Femur (tissue), 1 donor: Measurements from ENCODE around the gene ALDOB.

Source experiments
- DNase-seq: peaks from one replicate; pipeline ENCODE4 v3.0.0-alpha.2; 2017

ALDOB gene

GRCh38 chr9:101435601-101436079, at the start of gene ALDOB:
TSS of gene ALDOB (minus strand) at chr9:101435774. CDS start at chr9:101430887, 4,887 bp downstream.
- DNase-seq: no peak

DNA sequence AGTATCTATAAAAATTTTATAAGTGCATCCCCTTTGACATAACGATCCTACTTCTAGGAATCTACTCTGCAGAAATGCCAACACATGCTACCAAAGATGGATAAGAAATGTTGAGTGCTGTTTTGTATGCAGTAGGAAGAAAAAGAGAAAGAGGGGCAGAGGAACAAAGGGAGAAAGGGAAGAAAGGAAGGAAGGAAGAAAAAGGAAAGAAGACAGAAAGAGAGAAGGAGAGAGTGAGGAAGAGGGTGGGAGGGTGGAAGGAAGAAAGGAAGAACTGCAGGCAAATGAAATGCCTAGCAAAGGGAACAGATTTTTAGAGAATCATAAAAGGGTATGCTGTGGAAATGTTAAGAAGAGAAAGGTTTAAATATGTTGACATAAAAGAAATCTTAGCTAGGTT, 48.5 kb upstream of the ALDOB start:
- no peak for DNase-seq

GRCh38 chr9:101481261-101481660, 45.7 kb upstream of the ALDOB start:
- no peak for DNase-seq

DNA sequence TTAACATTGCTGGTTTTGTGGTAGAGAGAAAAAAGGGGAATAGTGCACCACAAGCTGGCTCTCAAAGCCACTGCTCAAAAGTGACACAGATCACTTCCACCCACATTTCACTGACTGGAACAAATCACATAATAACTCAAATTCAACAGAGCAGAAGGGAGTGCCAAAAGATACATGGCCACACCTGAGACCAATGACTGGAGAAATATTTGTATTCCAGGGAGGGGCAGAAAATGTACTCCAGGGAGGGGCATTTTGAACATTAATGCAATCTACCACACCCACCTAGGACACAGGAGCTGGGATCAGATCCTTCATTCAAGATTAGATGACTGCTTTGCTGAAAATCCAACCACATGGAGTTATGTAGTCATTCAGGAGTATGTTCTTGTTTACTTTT, 44.8 kb upstream of the ALDOB start:
- no peak for DNase-seq

DNA sequence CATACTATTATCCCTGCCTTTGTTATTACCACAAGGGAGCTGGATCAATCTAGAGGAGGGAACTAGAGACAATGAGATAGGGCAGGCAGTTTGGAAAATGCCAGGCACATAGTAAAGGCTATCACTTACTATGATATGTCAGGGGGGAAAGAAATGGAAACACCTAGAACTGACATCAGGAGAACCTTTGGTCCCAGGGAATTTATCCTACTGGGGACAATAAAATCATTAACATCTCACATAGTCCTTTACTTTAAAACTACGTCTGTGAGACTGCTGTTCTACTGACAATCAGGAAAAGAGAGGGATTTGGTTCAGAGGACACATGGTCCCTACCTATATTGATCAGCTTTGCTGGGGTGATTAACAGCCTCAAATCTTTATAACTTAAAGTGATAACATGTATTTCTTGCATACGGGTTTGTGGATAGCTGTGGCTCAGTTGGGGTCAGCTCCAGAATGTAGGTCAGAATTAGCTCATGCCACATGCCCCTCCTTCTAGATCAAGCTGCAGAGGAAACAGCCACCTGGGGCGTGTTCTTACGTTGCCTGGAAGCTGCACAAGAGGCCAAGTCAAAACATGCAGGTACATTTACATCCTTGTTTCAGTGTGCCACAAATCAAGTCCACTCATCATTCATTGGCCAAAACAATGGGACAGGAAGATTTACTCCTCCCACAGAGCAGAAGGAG, 43.9 kb upstream of the ALDOB start:
- DNase-seq: no peak

GRCh38 chr9:101478906-101479305, 43.3 kb upstream of the ALDOB start:
- DNase-seq: no peak

DNA sequence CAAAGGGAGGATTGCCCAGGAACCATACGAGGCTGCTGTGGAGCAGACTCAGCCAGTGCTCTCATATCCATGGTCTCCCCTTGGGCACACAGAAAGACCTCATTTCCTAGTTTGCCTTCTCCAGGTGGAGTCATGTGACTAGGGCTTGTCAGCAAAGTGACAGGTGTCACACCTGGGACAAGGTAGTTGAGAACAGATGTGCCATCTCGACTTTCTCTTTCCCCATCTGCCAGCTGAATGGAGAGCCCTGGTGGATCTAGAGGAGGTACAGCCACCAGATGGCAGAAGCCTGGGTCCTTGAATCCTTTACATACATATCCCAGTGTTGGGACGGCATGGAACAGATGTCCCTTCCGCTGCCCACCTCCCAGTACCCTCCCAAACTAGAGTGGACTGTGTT, 42.9 kb upstream of the ALDOB start:
- DNase-seq: no peak

DNA sequence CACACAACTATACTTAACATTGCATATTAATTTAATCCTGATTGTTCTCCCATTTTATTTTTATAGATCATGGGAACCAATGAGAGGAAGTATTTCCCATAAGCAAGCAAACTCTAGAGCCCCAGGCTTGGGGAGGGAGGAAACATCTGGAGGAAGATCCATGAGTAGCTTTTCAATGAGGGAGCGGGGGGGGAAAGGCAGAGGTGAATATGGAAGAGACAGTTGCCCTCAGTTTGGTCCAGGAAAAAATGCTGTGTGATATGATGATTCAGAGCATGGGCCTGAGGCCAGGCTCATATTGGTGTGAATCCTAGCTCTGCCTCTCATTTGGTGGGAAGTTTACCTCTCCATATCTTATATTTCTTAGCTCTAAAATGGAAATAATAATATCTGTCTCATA, 42.2 kb upstream of the ALDOB start:
- DNase-seq: no peak

DNA sequence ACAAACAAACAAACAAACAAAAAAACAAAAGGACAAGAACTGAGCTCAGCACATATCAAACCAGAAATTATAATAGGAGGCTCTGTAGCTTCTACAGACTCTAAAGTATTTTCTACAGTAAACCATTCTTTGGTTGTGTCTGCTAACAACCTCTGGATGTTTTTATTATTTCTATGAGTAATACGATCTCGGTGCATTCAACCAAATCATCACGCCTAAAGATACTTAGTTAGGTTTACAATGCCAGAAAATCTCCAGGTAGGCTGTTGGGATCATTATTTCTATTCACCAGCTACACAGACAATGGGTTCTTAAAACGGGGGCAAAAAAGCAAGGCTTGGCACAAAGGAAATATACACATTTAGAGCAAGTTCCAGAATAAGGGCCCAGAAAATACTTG, 41.6 kb upstream of the ALDOB start:
- DNase-seq: no peak

DNA sequence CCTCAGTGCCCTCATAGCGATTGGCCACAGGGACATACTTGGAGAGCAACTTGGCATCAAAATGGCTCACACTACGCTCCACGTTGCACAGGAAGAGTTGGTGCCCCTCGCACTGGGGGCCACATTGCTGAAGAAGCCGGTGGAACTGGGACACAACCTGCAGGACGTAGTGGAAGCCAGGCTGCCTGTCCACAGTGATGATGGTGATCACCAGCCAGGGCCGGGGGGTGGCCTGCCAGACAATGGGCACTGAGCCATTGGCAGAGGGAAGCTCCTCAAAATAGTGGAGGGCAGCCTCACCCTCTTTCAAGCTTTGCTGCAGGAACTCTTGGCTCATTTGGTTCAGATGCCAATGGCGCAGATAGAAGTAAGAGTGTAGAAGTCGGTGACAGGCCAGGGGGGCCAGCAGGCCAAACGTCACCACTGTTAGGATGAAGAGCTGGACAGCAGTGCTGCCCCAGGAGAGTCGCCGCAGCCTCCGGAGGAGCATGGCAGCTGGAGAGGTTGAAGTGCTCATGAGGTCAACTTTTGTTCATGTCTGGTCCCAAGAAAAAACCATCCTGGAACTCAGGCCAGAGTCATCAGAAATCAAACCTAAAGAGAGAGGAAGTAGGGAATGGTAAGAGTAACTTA, 41.1 kb upstream of the ALDOB start:
- DNase-seq: no peak

DNA sequence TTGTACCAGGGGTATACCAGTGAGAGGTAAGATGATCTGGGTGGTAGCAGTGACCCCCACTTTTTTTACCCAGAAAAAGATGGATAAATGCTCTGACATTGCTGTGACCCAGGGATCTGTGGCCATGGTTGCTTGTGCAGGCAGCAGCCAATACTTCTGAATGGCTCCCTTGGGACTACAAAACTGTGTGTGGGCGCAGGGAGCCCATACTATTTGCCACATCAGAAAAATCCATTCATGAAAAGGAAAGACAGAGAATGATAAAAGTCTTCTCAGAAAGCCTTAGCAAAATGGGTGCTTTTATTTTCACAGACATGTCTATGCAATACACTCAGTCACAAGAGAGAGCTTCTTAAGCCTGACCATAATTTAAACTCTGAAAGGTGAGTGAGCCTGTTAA, 37.3 kb upstream of the ALDOB start:
- no peak for DNase-seq

DNA sequence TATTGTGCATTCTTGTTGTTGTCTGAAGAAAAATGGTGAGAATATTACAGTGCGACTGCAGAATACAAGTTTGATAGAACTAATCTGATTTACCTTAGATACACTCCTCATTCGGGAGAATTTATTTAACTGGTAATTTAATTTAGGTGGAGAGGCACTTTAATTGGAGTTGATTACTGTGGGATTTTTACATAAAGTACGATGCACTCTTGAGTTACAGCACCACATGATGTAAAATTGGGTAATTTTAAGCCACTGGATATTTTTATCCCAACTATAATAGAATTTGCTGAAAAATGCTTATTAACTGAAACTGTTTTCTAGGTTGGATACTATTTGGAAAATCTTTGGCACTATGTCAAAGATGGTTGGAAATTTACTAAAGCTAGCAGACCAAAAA, 35.4 kb upstream of the ALDOB start:
- DNase-seq: no peak

DNA sequence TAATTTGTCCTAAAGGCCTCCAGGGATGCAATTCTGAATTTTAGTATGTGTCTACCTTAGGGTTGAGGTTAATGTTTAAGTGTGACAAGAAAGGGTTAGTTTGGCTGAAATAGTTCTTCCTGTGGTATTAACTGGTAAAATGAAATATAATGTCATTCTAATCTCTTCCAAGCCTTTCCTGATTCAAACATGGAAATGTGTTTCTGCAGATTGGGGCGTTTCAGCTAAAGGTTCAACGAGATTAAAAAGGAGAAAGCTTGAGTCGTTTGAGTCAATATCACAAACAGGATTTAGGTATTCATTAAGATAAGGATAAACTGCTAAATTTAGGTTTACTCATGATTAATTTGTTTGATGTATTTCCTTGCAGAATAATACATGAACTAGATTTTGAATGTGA, 34.4 kb upstream of the ALDOB start:
- DNase-seq: no peak

DNA sequence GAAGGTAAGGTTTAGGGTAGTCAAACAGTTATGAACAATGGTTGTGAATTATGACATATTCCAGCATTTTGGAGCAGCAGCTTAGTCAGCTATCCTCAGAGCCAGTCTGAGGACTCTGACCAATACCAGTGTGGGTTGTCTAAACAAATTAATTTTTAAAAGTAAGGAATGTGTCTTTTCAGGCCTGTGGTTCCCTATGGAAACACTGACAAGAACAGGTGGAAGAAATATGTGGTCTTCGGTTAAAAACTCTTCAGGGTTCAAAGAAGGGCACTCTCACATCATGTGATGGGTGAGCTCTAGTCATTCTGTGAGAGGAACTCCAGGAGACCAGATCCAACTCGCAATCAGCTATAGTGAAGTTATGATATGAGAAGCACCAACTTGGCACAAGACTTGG, 33.5 kb upstream of the ALDOB start:
- no peak for DNase-seq

GRCh38 chr9:101468116-101468515, 32.5 kb upstream of the ALDOB start:
- DNase-seq: no peak

GRCh38 chr9:101467690-101468089, 32.1 kb upstream of the ALDOB start:
- no peak for DNase-seq

- no peak for DNase-seq
Observed at GRCh38 chr9:101466863-101467262, 31.3 kb upstream of the ALDOB start.

DNA sequence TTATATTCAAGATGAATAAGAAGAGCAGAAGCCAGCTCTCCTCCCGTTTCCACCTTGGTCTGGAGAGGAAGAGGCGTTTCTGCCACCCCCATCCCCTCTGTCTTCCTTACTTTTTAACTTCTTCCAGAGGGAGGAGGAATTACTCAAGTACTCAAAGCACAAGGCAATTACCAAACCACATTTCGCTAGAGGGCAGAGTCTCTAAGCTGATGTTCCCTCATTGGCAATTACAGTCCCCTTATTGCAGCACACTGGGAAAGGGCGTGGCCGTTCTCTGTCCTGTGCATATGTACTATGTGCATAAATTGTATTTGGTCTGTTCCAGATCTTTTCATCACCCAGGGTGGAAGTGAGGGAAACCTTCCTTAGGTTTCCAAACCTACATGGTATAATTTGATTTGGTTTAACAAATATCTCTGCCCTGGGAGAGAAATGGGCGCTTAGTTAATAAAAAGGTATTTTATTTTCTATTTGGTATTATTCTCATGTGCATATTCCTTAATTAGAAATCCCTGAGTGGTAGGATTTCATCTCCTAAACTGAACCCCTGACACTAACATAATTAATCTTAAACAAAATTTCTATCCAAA, 29.8 kb upstream of the ALDOB start:
- no peak for DNase-seq

GRCh38 chr9:101463397-101463796, 27.8 kb upstream of the ALDOB start:
- DNase-seq: no peak

DNA sequence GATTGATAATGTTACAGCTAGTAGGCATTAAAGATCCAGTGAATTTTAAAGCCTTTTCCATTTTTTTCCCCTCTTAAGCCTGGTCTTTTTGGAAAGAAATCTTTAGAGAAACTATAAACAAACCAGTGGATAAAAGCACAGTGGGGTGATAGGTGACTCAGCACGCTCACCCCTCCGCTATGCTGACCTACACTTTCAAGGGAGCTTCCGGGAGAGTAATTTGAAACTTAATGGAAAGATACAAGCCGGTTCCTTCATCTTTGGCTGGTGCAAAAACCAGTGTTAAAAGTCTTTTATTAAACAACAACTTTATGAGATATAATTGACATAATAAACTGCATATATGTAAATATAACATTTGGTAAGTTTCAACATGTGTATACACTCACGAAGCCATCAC, 27.0 kb upstream of the ALDOB start:
- DNase-seq: no peak

GRCh38 chr9:101460965-101461364, 25.4 kb upstream of the ALDOB start:
- no peak for DNase-seq

DNA sequence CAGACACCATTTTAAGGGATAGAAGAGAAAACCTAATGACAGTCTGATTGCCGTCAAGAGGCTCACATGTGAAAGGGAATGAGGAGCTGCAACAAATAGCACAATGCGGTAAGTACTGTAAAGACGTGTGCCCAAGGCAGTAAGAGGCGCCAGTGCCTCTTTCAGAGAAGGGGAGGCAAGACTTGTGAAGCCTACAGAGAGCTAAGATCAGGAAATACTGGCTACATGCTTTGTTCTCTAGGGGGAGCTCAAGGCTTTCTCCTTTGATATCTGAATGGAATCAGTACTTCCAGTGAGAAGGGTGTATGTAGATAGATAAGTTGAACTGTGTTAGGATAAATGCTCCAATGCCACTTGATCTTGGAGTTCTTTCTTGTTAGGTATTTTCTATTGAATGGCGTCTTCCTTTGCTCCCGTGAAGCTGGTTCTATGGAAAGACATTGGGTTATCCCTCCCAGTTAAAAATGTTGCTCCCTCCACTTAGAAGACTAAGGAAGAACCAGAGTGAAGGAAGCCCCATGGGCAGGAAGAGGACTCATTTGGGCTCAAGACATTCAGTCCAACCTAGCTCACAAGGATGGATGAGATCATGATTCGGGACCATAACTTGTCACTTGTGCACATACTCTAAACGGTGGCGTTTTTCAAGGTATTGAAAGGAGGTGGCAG, 23.5 kb upstream of the ALDOB start:
- DNase-seq: no peak

- DNase-seq: no peak
Observed at GRCh38 chr9:101457003-101457402, 21.4 kb upstream of the ALDOB start.
